Measurements from ENCODE around the gene SERPINB1.
A peak's percentile ranks its signal among the peaks of the same experiment; 100 is the strongest.
"Not testable (repeated sequence)": the region's sequence is repeated elsewhere in the genome, so short reads cannot be mapped to it uniquely, and the experiment has no call there.

Gene SERPINB1

GRCh38 chr6:2865694-2866151 lies 24.1 kb upstream of the SERPINB1 start:
- DNase-seq, result no peak

- DNase-seq, result no peak
These were observed 23.6 kb upstream of the SERPINB1 start for GRCh38 chr6:2865270-2865669.

GRCh38 chr6:2863901-2864300 lies 22.2 kb upstream of the SERPINB1 start:
- DNase-seq, result no peak

GRCh38 chr6:2862712-2863181 lies 21.1 kb upstream of the SERPINB1 start:
- DNase-seq, result no peak

- no peak for DNase-seq
These were observed 20.1 kb upstream of the SERPINB1 start for GRCh38 chr6:2861822-2862164.

- DNase-seq, result no peak
These were observed 19.6 kb upstream of the SERPINB1 start for GRCh38 chr6:2861060-2861821.

GRCh38 chr6:2860706-2861059 lies 19.0 kb upstream of the SERPINB1 start:
- DNase-seq, result not testable (repeated sequence)

GRCh38 chr6:2859798-2860705 lies 18.4 kb upstream of the SERPINB1 start:
- DNase-seq, result not testable (repeated sequence)

GRCh38 chr6:2859185-2859700 lies 17.6 kb upstream of the SERPINB1 start:
- no peak for DNase-seq

- peak; percentile 78 for DNase-seq
These were observed 16.1 kb upstream of the SERPINB1 start for GRCh38 chr6:2857580-2858337.

- DNase-seq, result no peak
These were observed 15.5 kb upstream of the SERPINB1 start for GRCh38 chr6:2857185-2857579.

GRCh38 chr6:2855061-2855519 lies 13.4 kb upstream of the SERPINB1 start:
- DNase-seq, result no peak

GRCh38 chr6:2854396-2854982 lies 12.8 kb upstream of the SERPINB1 start:
- DNase-seq, result no peak

GRCh38 chr6:2853769-2854395 lies 12.2 kb upstream of the SERPINB1 start:
- peak; percentile 88 for DNase-seq

- DNase-seq, result not testable (repeated sequence)
These were observed 11.7 kb upstream of the SERPINB1 start for GRCh38 chr6:2853378-2853768.

- DNase-seq, result no peak
These were observed 11.3 kb upstream of the SERPINB1 start for GRCh38 chr6:2852921-2853322.

- DNase-seq, result no peak
These were observed 10.8 kb upstream of the SERPINB1 start for GRCh38 chr6:2852514-2852855.

- DNase-seq, result no peak
These were observed 10.3 kb upstream of the SERPINB1 start for GRCh38 chr6:2851727-2852513.

GRCh38 chr6:2850538-2851113 lies 9.0 kb upstream of the SERPINB1 start:
- peak; percentile 76 for DNase-seq

- no peak for DNase-seq
These were observed 7.2 kb upstream of the SERPINB1 start for GRCh38 chr6:2848851-2849250.

GRCh38 chr6:2845880-2846208 lies 4.2 kb upstream of the SERPINB1 start:
- no peak for DNase-seq
